K562 (cell line): ENCODE data around the gene BBC3. TPM values are rescaled to one million over a fixed set of nuclear protein-coding genes. Genes with fewer than 3 reads are reported as not detected.

Experiments used
- ATF3 ChIP-seq, 2 experiments: fragments of 450-650 bp in 1 of 2; sonication (generic) in 1 of 2; formaldehyde crosslinking in 1 of 2; IDR thresholded peaks in 1 of 2; conservative IDR thresholded peaks in 1 of 2; 2 replicates each; pipeline versions ENCODE4 v1.6.1 to v1.8.1; 2016 to 2023; ENCODE audit warnings: mild to moderate bottlenecking in 2 of 2, moderate library complexity in 2 of 2, inconsistent platforms in 1 of 2, missing genetic modification reagents in 1 of 2
- E2F3 ChIP-seq: fragments of 250-450 bp; sonication (Bioruptor Pico); IDR thresholded peaks from 2 replicates; pipeline ENCODE4 v1.4.0; 2020; ENCODE audit warnings: mild to moderate bottlenecking
- ESRRA ChIP-seq: fragments of 450-650 bp; IDR thresholded peaks from 2 replicates; pipeline ENCODE4 v1.6.1; 2014; ENCODE audit warnings: low read depth, mild to moderate bottlenecking, moderate library complexity, borderline replicate concordance
- HNRNPH1 ChIP-seq: fragments of 200-400 bp; formaldehyde crosslinking; optimal IDR thresholded peaks from 2 replicates; pipeline ENCODE3; 2017; ENCODE audit warnings: low read depth, mild to moderate bottlenecking, low read length, moderate library complexity
- HNRNPK ChIP-seq: fragments of 200-400 bp; formaldehyde crosslinking; IDR thresholded peaks from one replicate; pipeline ENCODE4 v1.6.1; 2018; ENCODE audit warnings: mild to moderate bottlenecking, low read depth, low read length; ENCODE audit not compliant: poor library complexity, severe bottlenecking
- NFRKB ChIP-seq: fragments of 450-650 bp; IDR thresholded peaks from 2 replicates; pipeline ENCODE4 v1.6.1; 2016; ENCODE audit warnings: low read depth
- POLR2A ChIP-seq: fragments of 450-650 bp; conservative IDR thresholded peaks from 2 replicates; pipeline ENCODE4 v1.6.1; 2016
- PTRF ChIP-seq: fragments of 450-650 bp; IDR thresholded peaks from 2 replicates; pipeline ENCODE4 v1.6.1; 2016; ENCODE audit warnings: mild to moderate bottlenecking, missing genetic modification characterization, missing compliant biosample characterization
- RBM39 ChIP-seq: fragments of 200-400 bp; formaldehyde crosslinking; optimal IDR thresholded peaks from 2 replicates; pipeline ENCODE3; 2018; ENCODE audit warnings: low read depth, low read length
- RFX1 ChIP-seq: fragments of 450-650 bp; IDR thresholded peaks from 2 replicates; pipeline ENCODE4 v1.6.1; 2016; ENCODE audit warnings: mild to moderate bottlenecking, moderate library complexity
- SIN3A ChIP-seq, 2 experiments: fragments of 150-350 bp in 1 of 2; IDR thresholded peaks; 2 replicates each; pipeline ENCODE4 v1.6.1; 2011 to 2016; ENCODE audit warnings: borderline replicate concordance in 2 of 2, low read depth in 2 of 2, low read length in 2 of 2, mild to moderate bottlenecking in 2 of 2, moderate library complexity in 2 of 2; ENCODE audit not compliant: control insufficient read depth in 1 of 2
- SIX5 ChIP-seq, 2 experiments: IDR thresholded peaks; 2 replicates each; pipeline ENCODE4 v1.6.1; 2011; ENCODE audit warnings: low read length in 2 of 2, borderline replicate concordance in 1 of 2, low read depth in 1 of 2, mild to moderate bottlenecking in 1 of 2, moderate library complexity in 1 of 2; ENCODE audit not compliant: insufficient read depth in 1 of 2
- SRSF7 ChIP-seq: fragments of 200-400 bp; formaldehyde crosslinking; optimal IDR thresholded peaks from 2 replicates; pipeline ENCODE3; 2017; ENCODE audit warnings: mild to moderate bottlenecking, low read depth, low read length
- ZC3H11A ChIP-seq: IDR thresholded peaks from 2 replicates; pipeline ENCODE4 v1.6.1; 2012; ENCODE audit warnings: low read depth, low read length, improper control_type of control experiment
- ZC3H8 ChIP-seq: fragments of 450-650 bp; IDR thresholded peaks from 2 replicates; pipeline ENCODE4 v1.6.1; 2017
- ZNF224 ChIP-seq: sonication (generic); formaldehyde crosslinking; IDR thresholded peaks from 2 replicates; pipeline ENCODE4 v1.8.0; 2022; ENCODE audit warnings: mild to moderate bottlenecking, missing genetic modification reagents
- ZNF445 ChIP-seq: fragments of 250-450 bp; sonication (Bioruptor Pico); IDR thresholded peaks from 2 replicates; pipeline ENCODE4 v1.4.0; 2020; ENCODE audit warnings: low read depth, mild to moderate bottlenecking, moderate library complexity
- ZNF589 ChIP-seq: fragments of 200-800 bp; sonication (Bioruptor generic); IDR thresholded peaks from 2 replicates; pipeline ENCODE4 v1.6.1; 2016; ENCODE audit warnings: low read depth, missing genetic modification characterization, missing compliant biosample characterization
- ZNF75A ChIP-seq: fragments of 450-650 bp; formaldehyde crosslinking; IDR thresholded peaks from 2 replicates; pipeline ENCODE4 v1.4.0; 2020; ENCODE audit warnings: mild to moderate bottlenecking
- polyA plus RNA-seq, 8 experiments: library from polyadenylated mRNA; depleted of rRNA in 4 of 8; stranded (reverse) in 5 of 8; unstranded in 3 of 8; fragments of >200 nt; fragmentation: Nextera tagmentation in 2 of 8; fragmentation: Illumina TruSeq in 1 of 8; extraction: Ambion mirVana in 2 of 8; extraction: Trizol in 1 of 8; gene quantifications; 2 replicates each; pipeline versions ENCODE4 v1.2.1 to v1.2.3, GENCODE V29; 2011 to 2014; ENCODE audit warnings: inconsistent platforms in 1 of 8, missing spikeins in 1 of 8
- total RNA-seq, 7 experiments: library from RNA; depleted of rRNA in 6 of 7; stranded (reverse); fragments of >200 nt in 6 of 7; fragmentation: Illumina TruSeq in 2 of 7; extraction: Trizol in 2 of 7; gene quantifications; 2 replicates each; pipeline versions ENCODE4 v1.2.1 to v1.2.3, GENCODE V29; 2011 to 2021; ENCODE audit warnings: low replicate concordance in 1 of 7
- TF ChIP-seq, protein P1 (sequence below): fragments of 450-650 bp; IDR thresholded peaks from one replicate; pipeline ENCODE4 v1.6.1; 2018; ENCODE audit warnings: mild to moderate bottlenecking, moderate library complexity; ENCODE audit not compliant: partially characterized antibody
- TF ChIP-seq, protein P2 (sequence below): fragments of 250-450 bp; sonication (Bioruptor Pico); IDR thresholded peaks from 2 replicates; pipeline ENCODE4 v1.5.0; 2021; ENCODE audit warnings: mild to moderate bottlenecking, moderate library complexity
- TF ChIP-seq, protein P3 (sequence below): sonication (generic); formaldehyde crosslinking; IDR thresholded peaks from 2 replicates; pipeline ENCODE4 v1.8.0; 2022; ENCODE audit warnings: mild to moderate bottlenecking, missing genetic modification reagents

The BBC3 gene
- total and polyA plus RNA-seq, 9 of the 15 experiments (the other 6 are each of a cell fraction or from before 2014, with no cell fraction given): 0.15 to 30.7 (median 4.8) TPM

- TF ChIP-seq, protein P1, sequence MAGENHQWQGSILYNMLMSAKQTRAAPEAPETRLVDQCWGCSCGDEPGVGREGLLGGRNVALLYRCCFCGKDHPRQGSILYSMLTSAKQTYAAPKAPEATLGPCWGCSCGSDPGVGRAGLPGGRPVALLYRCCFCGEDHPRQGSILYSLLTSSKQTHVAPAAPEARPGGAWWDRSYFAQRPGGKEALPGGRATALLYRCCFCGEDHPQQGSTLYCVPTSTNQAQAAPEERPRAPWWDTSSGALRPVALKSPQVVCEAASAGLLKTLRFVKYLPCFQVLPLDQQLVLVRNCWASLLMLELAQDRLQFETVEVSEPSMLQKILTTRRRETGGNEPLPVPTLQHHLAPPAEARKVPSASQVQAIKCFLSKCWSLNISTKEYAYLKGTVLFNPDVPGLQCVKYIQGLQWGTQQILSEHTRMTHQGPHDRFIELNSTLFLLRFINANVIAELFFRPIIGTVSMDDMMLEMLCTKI: no peak
- TF ChIP-seq RBM39 (no peak), NFRKB (peak; percentile 99), ZNF75A (CRISPR knock-in tag) (no peak), ZNF445 (CRISPR knock-in tag) (no peak), E2F3 (peak; percentile 66), ZC3H8 (peak; percentile 51; the same call in 1 of the 2 replicates), ZNF589 (CRISPR knock-in tag) (peak; percentile 89), ESRRA (peak; percentile 85; the same call in 1 of the 2 replicates), ATF3 (IDR thresholded peaks at IDR 0.05) (peak; percentile 99), ATF3 (CRISPR knock-in tag; conservative IDR thresholded peaks at IDR 0.05) (peak; percentile 99), SIX5 (IDR thresholded peaks at IDR 0.05; ENCODE audit: borderline replicate concordance in 1 of 2, insufficient read depth in 1 of 2, low read depth in 1 of 2, low read length in 2 of 2) (no peak), POLR2A (peak; percentile 72), HNRNPK (no peak), PTRF (tag) (no peak), HNRNPH1 (no peak), ZC3H11A (peak; percentile 70; the same call in 1 of the 2 replicates), RFX1 (no peak), ZNF224 (CRISPR knock-in tag) (0 out of 2 replicates have a peak, but pooled peaks have one; percentile 33), SRSF7 (no peak), SIN3A (IDR thresholded peaks at IDR 0.05; ENCODE audit: borderline replicate concordance in 2 of 2, control insufficient read depth in 1 of 2, low read depth in 2 of 2, low read length in 2 of 2) (no peak)
- TF ChIP-seq, protein P2, sequence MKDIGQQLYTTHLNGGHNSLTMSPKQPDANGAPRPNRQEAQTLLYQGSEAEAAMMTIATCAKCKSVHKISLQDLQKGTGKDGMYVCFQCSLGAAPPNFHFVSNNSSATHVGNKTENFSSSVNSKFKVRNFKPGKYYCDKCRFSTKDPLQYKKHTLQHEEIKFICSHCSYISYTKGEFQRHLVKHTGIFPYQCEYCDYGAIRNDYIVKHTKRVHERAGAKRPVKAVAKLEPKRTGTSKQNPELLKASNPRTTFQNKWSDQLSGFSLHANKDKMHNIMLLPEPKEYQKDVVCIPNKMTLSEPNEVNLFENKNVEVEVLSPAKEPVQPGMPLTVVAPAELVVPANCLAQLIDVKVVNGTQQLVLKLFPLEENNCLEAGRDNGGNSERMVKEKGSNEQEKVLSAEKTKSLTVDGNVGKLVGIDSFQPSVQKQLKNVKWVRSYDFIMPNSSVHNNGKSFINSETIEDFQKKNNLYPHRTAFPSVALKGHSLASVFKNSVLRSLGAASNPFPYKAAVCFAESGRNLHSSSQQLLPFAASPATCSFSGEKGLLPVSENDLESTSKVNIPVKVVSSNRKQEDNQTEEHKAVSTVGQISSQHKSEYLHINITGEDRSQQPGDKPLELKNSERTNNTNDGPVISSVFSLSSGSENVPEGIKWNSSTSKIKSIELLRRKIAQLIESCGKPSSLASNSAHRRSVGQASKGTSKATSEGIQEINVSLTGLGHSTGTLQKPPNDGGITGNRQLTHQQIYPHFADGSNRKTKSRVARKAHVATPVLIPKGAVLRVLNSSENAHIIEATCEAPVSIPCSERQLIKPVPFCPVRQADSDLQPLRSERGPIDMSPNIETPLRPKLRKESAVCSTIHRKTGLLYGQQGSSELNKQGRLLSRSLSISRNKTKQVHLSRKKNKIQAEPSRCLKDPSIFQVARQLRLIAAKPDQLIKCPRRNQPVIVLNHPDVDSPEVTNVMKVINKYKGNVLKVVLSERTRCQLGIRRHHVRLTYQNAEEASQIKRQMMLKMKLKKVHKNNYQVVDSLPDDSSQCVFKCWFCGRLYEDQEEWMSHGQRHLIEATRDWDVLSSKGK: no peak
- TF ChIP-seq, protein P3, sequence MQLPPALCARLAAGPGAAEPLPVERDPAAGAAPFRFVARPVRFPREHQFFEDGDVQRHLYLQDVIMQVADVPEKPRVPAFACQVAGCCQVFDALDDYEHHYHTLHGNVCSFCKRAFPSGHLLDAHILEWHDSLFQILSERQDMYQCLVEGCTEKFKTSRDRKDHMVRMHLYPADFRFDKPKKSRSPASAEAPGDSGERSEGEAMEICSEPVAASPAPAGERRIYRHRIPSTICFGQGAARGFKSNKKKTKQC: peak; percentile 90
Measured at GRCh38 chr19:47243776-47244547, 13.0 kb upstream of the BBC3 start (continued).
